Lower leg skin (tissue), 4 donors: ENCODE data around the gene IMMP2L. TPM values are rescaled to one million over a fixed set of nuclear protein-coding genes. Genes with fewer than 3 reads are reported as not detected.

Source experiments
- DNase-seq, 2 donors: peaks; one replicate each; pipeline ENCODE4 v3.0.0-alpha.2; 2019; ENCODE audit warnings: low spot score in 2 of 2
- H3K4me3 ChIP-seq: fragments of 200-600 bp; sonication (generic); 2 replicates; pipeline ENCODE4 v1.5.1; 2017; ENCODE audit warnings: mild to moderate bottlenecking, low read depth; ENCODE audit not compliant: poor library complexity, severe bottlenecking
- POLR2A ChIP-seq, 2 donors: fragments of 450-650 bp; IDR thresholded peaks; one replicate each; pipeline ENCODE4 v1.6.1; 2016 to 2017; ENCODE audit warnings: antibody characterized with exemption in 2 of 2, mild to moderate bottlenecking in 1 of 2, moderate library complexity in 1 of 2
- WGBS, 2 donors: methylation state at CpG; one replicate each; pipeline ENCODE4 v1.1.5; 2018; 5-methylcytosine and 5-hydroxymethylcytosine counted together
- intact Hi-C: fragments of 100-400 bp; cut with DNase I; formaldehyde crosslinking; loops from one replicate; pipeline ENCODE4 v1.15.0; 2023; ENCODE audit warnings: low total_unique reads
- total RNA-seq, 4 donors: library from RNA; depleted of rRNA; stranded (reverse); fragments of >200 nt; gene quantifications; one replicate each; pipeline ENCODE4 v1.1.0, GENCODE V29; 2016
- TF ChIP-seq, protein P1 (sequence below), 3 donors: fragments of 450-650 bp; IDR thresholded peaks; one replicate each; pipeline ENCODE4 v1.5.1; 2016; ENCODE audit warnings: antibody characterized with exemption in 3 of 3, mild to moderate bottlenecking in 3 of 3, moderate library complexity in 2 of 3

Gene IMMP2L
- total RNA-seq, 4 donors from 2014 or later = 13.6 to 16.8 (median 16.4) TPM

GRCh38 chr7:110779339-110779738 is 783.0 kb downstream of the IMMP2L start:
- no peak for DNase-seq
- 89% methylated on average over 3 of the region's 3 CpGs for WGBS, 2 donors
- TF ChIP-seq, protein P1, sequence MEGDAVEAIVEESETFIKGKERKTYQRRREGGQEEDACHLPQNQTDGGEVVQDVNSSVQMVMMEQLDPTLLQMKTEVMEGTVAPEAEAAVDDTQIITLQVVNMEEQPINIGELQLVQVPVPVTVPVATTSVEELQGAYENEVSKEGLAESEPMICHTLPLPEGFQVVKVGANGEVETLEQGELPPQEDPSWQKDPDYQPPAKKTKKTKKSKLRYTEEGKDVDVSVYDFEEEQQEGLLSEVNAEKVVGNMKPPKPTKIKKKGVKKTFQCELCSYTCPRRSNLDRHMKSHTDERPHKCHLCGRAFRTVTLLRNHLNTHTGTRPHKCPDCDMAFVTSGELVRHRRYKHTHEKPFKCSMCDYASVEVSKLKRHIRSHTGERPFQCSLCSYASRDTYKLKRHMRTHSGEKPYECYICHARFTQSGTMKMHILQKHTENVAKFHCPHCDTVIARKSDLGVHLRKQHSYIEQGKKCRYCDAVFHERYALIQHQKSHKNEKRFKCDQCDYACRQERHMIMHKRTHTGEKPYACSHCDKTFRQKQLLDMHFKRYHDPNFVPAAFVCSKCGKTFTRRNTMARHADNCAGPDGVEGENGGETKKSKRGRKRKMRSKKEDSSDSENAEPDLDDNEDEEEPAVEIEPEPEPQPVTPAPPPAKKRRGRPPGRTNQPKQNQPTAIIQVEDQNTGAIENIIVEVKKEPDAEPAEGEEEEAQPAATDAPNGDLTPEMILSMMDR (IDR thresholded peaks at IDR 0.05) = no peak
- TF ChIP-seq POLR2A (IDR thresholded peaks at IDR 0.05) = no peak
- no peak overlapping the region for H3K4me3 ChIP-seq
- intact Hi-C loops = no loop called here

DNA sequence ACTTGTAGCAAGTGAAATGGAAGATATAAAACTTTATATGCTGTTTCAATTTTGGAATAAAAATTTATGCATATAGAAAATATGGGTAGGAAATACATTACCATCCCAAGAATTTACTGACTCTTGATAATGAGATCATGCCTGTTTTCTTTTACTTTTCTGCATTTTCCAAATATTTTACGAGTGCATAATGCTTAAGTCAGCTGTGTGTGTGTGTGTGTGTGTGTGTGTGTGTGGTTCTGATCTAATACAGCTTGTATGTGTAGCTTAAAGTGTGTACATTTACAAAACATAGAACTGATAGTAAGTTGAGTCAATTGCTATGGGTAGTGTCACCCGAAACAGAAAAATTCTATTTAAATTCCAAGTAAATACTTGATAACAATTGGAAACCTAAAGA is 787.2 kb downstream of the IMMP2L start:
- TF ChIP-seq, protein P1 (IDR thresholded peaks at IDR 0.05) = no peak
- no peak for TF ChIP-seq POLR2A (IDR thresholded peaks at IDR 0.05)
- WGBS, 2 donors = 89 to 98% methylated on average over 2 of the region's 2 CpGs
- DNase-seq = no peak
- H3K4me3 ChIP-seq = no peak overlapping the region
- intact Hi-C loops = no loop called here

- H3K4me3 ChIP-seq = no peak overlapping the region
- TF ChIP-seq POLR2A (IDR thresholded peaks at IDR 0.05) = no peak
- TF ChIP-seq, protein P1 (IDR thresholded peaks at IDR 0.05) = no peak
These were observed 788.2 kb downstream of the IMMP2L start for GRCh38 chr7:110774071-110774470.

DNA sequence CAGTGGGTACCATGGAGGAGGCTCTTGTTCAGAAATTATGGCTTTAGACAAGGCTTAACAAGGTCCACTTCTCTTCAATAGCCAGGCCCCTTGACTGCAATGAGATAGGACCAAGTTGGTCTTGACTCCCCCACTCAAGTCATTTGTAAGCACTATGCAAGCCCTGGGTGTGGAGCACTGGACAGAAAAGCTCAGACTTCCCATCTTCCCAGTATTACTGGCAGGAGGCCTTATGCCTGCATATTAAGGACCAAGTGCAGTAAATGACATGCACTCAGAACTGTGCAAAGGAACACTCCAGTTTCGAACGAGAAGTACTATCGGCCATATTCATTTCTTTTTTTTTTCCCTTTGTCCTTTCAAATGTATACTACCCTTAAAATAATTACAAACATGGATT is 789.7 kb downstream of the IMMP2L start:
- TF ChIP-seq POLR2A (IDR thresholded peaks at IDR 0.05) = no peak
- TF ChIP-seq, protein P1 (IDR thresholded peaks at IDR 0.05) = no peak
- no peak for DNase-seq
- intact Hi-C loops = no loop called here
- no peak overlapping the region for H3K4me3 ChIP-seq
- 95 to 97% methylated on average over 3 of the region's 3 CpGs for WGBS, 2 donors

More at GRCh38 chr7:110774071-110774470, 788.2 kb downstream of the IMMP2L start:
- intact Hi-C loops = no loop called here
- 46 to 63% methylated on average over 1 of the region's 1 CpG for WGBS, 2 donors
- DNase-seq = no peak

DNA sequence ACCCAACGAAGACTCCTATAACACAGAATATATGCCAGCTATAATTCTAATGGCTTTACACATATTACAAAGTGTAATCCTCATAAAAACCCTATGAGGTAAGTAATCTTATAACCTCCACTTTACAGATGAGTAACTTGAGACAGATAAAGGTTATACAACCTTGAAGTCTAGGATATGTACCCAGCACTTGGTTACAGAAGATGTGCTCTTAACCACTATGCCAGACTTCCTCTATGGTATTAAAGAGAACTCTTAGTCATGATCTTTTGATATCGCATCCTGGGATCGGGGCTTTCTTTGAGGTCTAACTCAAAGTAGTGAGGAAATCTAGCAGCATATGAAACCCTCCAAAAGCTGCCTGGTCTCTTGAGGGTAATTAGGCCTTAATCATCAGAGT is 790.6 kb downstream of the IMMP2L start:
- TF ChIP-seq POLR2A (IDR thresholded peaks at IDR 0.05) = no peak
- TF ChIP-seq, protein P1 (IDR thresholded peaks at IDR 0.05) = no peak
- 89 to 97% methylated on average over 3 of the region's 3 CpGs for WGBS, 2 donors
- no peak for DNase-seq
- no peak overlapping the region for H3K4me3 ChIP-seq
- intact Hi-C loops = no loop called here

- no peak overlapping the region for H3K4me3 ChIP-seq
- 61 to 78% methylated on average over 3 of the region's 3 CpGs for WGBS, 2 donors
- TF ChIP-seq POLR2A (IDR thresholded peaks at IDR 0.05) = no peak
- TF ChIP-seq, protein P1 (IDR thresholded peaks at IDR 0.05) = no peak
- intact Hi-C loops = no loop called here
- DNase-seq = no peak
These were observed 794.7 kb downstream of the IMMP2L start for GRCh38 chr7:110767550-110768110.
